Measurements from ENCODE around the gene OLR1.

Gene OLR1

DNA sequence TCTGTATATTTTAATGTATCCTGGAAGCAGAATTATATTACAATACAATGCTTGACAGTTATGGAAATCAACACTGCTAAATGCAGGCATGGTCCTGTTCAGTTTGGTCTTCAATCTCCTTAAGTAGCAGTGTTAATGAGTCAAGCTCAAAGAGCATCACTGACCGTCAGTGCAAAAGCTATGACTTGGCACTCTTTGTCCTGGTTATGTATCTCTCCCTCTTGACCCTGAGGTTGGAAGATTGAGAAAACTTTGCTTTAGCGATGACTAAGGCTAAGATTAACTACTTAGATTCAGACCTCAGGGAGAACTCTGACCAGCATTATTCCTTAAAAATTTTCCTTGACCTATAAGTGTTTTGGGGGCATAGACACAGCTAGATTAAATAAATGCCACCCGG is 52.9 kb downstream of the OLR1 start:
- H2AFZ ChIP-seq (ENCODE audit: low read length): no peak overlapping the region
- no peak for TF ChIP-seq EZH2phosphoT487 (IDR thresholded peaks at IDR 0.05; ENCODE audit: low read length)
- TF ChIP-seq EZH2 (optimal IDR thresholded peaks at IDR 0.05; ENCODE audit: low read depth, low read length): no peak
- TF ChIP-seq, protein P1, sequence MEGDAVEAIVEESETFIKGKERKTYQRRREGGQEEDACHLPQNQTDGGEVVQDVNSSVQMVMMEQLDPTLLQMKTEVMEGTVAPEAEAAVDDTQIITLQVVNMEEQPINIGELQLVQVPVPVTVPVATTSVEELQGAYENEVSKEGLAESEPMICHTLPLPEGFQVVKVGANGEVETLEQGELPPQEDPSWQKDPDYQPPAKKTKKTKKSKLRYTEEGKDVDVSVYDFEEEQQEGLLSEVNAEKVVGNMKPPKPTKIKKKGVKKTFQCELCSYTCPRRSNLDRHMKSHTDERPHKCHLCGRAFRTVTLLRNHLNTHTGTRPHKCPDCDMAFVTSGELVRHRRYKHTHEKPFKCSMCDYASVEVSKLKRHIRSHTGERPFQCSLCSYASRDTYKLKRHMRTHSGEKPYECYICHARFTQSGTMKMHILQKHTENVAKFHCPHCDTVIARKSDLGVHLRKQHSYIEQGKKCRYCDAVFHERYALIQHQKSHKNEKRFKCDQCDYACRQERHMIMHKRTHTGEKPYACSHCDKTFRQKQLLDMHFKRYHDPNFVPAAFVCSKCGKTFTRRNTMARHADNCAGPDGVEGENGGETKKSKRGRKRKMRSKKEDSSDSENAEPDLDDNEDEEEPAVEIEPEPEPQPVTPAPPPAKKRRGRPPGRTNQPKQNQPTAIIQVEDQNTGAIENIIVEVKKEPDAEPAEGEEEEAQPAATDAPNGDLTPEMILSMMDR (IDR thresholded peaks at IDR 0.05; ENCODE audit: low read length): no peak
- H3K4me2 ChIP-seq (ENCODE audit: low read depth, low read length): no peak overlapping the region
- H3K27me3 ChIP-seq (replicated peaks; ENCODE audit: insufficient read depth, low read length): no peaks in the 10 kb centered on the region
- H3K9ac ChIP-seq (ENCODE audit: low read length): no peak overlapping the region
- no peaks in the 10 kb centered on the region for H3K4me1 ChIP-seq (ENCODE audit: low read length)
- H3K79me2 ChIP-seq (ENCODE audit: low read length): no peaks in the 10 kb centered on the region
- H3K27ac ChIP-seq (ENCODE audit: low read length): no peak overlapping the region
- H3K9me3 ChIP-seq (replicated peaks; ENCODE audit: insufficient read depth, low read length): no peaks in the 10 kb centered on the region
- H4K20me1 ChIP-seq (ENCODE audit: insufficient read depth, low read length): no peaks in the 10 kb centered on the region
- H3K9me2 ChIP-seq (replicated peaks; ENCODE audit: insufficient read depth, low read length): no peaks in the 10 kb centered on the region
- DNase-seq: no peak
- H3K4me3 ChIP-seq (ENCODE audit: low read length): no peak overlapping the region
- H3F3A ChIP-seq (ENCODE audit: insufficient read depth, low read length): no peaks in the 10 kb centered on the region
- peaks cover 3% of the 10 kb centered on the region; the same call in 1 of the 2 replicates for H3K36me3 ChIP-seq (replicated peaks; ENCODE audit: insufficient read depth, low read length)

DNA sequence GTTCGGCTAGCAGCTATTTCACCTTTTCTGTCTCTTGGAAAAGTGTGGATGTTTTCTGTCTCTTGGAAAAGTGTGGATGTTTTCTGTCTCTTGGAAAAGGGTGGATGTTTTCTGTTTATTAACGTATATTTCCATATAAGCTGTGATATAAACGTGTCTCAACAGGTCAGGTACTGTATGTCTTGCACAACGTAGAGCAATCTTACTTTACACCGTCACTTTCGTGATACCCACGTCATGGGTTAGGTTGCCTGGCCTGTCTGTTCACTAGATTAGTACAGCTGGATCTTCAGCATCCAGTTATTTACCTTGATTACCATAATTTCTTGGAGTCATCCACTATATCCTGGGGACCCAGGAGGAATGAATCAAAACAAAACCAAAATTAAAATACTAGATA is 56.0 kb downstream of the OLR1 start:
- H3F3A ChIP-seq (ENCODE audit: insufficient read depth, low read length): no peaks in the 10 kb centered on the region
- no peak for DNase-seq
- H3K9me2 ChIP-seq (replicated peaks; ENCODE audit: insufficient read depth, low read length): no peaks in the 10 kb centered on the region
- no peak overlapping the region for H2AFZ ChIP-seq (ENCODE audit: low read length)
- no peak overlapping the region for H3K4me2 ChIP-seq (ENCODE audit: low read depth, low read length)
- no peak for TF ChIP-seq EZH2phosphoT487 (IDR thresholded peaks at IDR 0.05; ENCODE audit: low read length)
- TF ChIP-seq, protein P1 (IDR thresholded peaks at IDR 0.05; ENCODE audit: low read length): no peak
- no peak for TF ChIP-seq EZH2 (optimal IDR thresholded peaks at IDR 0.05; ENCODE audit: low read depth, low read length)
- no peaks in the 10 kb centered on the region for H3K9me3 ChIP-seq (replicated peaks; ENCODE audit: insufficient read depth, low read length)
- H3K36me3 ChIP-seq (replicated peaks; ENCODE audit: insufficient read depth, low read length): 0 out of 2 replicates have a peak, but pooled peaks cover 3% of the 10 kb centered on the region
- no peaks in the 10 kb centered on the region for H4K20me1 ChIP-seq (ENCODE audit: insufficient read depth, low read length)
- H3K27ac ChIP-seq (ENCODE audit: low read length): no peak overlapping the region
- H3K79me2 ChIP-seq (ENCODE audit: low read length): no peaks in the 10 kb centered on the region
- H3K4me3 ChIP-seq (ENCODE audit: low read length): no peak overlapping the region
- H3K9ac ChIP-seq (ENCODE audit: low read length): no peak overlapping the region
- H3K27me3 ChIP-seq (replicated peaks; ENCODE audit: insufficient read depth, low read length): no peaks in the 10 kb centered on the region
- H3K4me1 ChIP-seq (ENCODE audit: low read length): no peaks in the 10 kb centered on the region

DNA sequence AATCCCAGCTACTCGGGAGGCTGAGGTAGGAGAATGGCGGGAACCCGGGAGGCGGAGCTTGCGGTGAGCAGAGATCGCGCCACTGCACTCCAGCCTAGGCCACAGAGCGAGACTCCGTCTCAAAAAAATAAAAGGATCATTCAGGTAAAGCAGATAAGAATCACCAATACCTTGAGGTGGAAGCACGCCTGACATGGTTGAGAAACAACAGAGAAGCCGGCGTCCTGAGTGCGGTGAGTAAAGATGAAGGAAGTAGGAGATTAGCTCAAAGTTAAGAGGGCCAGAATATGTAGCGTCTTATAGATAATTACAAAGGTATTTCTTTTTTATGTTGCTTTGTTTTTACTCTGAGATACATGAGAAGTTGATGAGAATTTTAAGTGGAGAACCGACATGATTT is 56.6 kb downstream of the OLR1 start:
- Histone ChIP-seq H3K4me2 (ENCODE audit: low read depth, low read length) (no peak overlapping the region), H3K9ac (ENCODE audit: low read length) (no peak overlapping the region), H3K4me1 (ENCODE audit: low read length) (no peaks in the 10 kb centered on the region), H3F3A (ENCODE audit: insufficient read depth, low read length) (no peaks in the 10 kb centered on the region), H2AFZ (ENCODE audit: low read length) (no peak overlapping the region), H3K4me3 (ENCODE audit: low read length) (no peak overlapping the region), H3K79me2 (ENCODE audit: low read length) (no peaks in the 10 kb centered on the region), H3K9me2 (replicated peaks; ENCODE audit: insufficient read depth, low read length) (no peaks in the 10 kb centered on the region), H3K36me3 (replicated peaks; ENCODE audit: insufficient read depth, low read length) (0 out of 2 replicates have a peak, but pooled peaks cover 3% of the 10 kb centered on the region), H4K20me1 (ENCODE audit: insufficient read depth, low read length) (no peaks in the 10 kb centered on the region), H3K9me3 (replicated peaks; ENCODE audit: insufficient read depth, low read length) (no peaks in the 10 kb centered on the region), H3K27me3 (replicated peaks; ENCODE audit: insufficient read depth, low read length) (no peaks in the 10 kb centered on the region), H3K27ac (ENCODE audit: low read length) (no peak overlapping the region)
- no peak for DNase-seq
- TF ChIP-seq EZH2phosphoT487 (IDR thresholded peaks at IDR 0.05; ENCODE audit: low read length) (no peak), EZH2 (optimal IDR thresholded peaks at IDR 0.05; ENCODE audit: low read depth, low read length) (no peak)
- TF ChIP-seq, protein P1 (IDR thresholded peaks at IDR 0.05; ENCODE audit: low read length): no peak
